Adrenal gland (tissue), 12 donors: Measurements from ENCODE around the gene RPL19. TPM values are rescaled to one million over a fixed set of nuclear protein-coding genes. Genes with fewer than 3 reads are reported as not detected.

ENCODE experiments used
- DNase-seq, 7 donors: peaks; one replicate each; pipeline ENCODE4 v3.0.0-alpha.2; 2019 to 2020
- H3K27ac ChIP-seq, 5 donors: fragments of 200-600 bp; sonication (generic) in 4 of 5; 1 replicate in 3 of 5; 2 replicates in 2 of 5; pipeline versions ENCODE4 v1.5.1 to v1.8.0; 2016 to 2020; ENCODE audit warnings: mild to moderate bottlenecking in 1 of 5
- H3K27me3 ChIP-seq: fragments of 200-600 bp; 2 replicates; pipeline ENCODE4 v1.8.0; 2021
- H3K36me3 ChIP-seq, 2 donors: fragments of 200-600 bp; replicated peaks in 1 of 2; 1 replicate in 1 of 2; 2 replicates in 1 of 2; pipeline versions ENCODE4 v1.5.1 to v1.8.0; 2018 to 2022
- H3K4me1 ChIP-seq, 2 donors: fragments of 200-600 bp; replicated peaks in 1 of 2; 1 replicate in 1 of 2; 2 replicates in 1 of 2; pipeline versions ENCODE4 v1.5.1 to v1.8.0; 2018 to 2021
- H3K4me3 ChIP-seq, 4 donors: fragments of 200-600 bp; sonication (generic) in 3 of 4; one replicate each; pipeline ENCODE4 v1.5.1; 2016 to 2018
- H3K9me3 ChIP-seq, 3 donors: fragments of 200-600 bp; sonication (generic) in 1 of 3; replicated peaks in 1 of 3; 1 replicate in 2 of 3; 2 replicates in 1 of 3; pipeline versions ENCODE4 v1.5.1 to v1.8.0; 2016 to 2021
- CTCF ChIP-seq, 6 experiments: fragments of 450-650 bp in 4 of 6; fragments of 200-600 bp in 2 of 6; sonication (generic) in 1 of 6; IDR thresholded peaks; 1 replicate in 5 of 6; 2 replicates in 1 of 6; pipeline versions ENCODE4 v1.5.1 to v1.8.0; 2016 to 2021; ENCODE audit warnings: antibody characterized with exemption in 6 of 6, mild to moderate bottlenecking in 2 of 6, moderate library complexity in 1 of 6
- POLR2A ChIP-seq, 2 donors: fragments of 450-650 bp; IDR thresholded peaks; one replicate each; pipeline ENCODE4 v1.6.1; 2017; ENCODE audit warnings: antibody characterized with exemption in 2 of 2, mild to moderate bottlenecking in 2 of 2, moderate library complexity in 1 of 2
- WGBS, 4 donors: extraction: QIAGEN DNeasy Blood & Tissue Kit in 2 of 4; methylation state at CpG; one replicate each; pipeline versions ENCODE4 v1.1.5 to v1.1.7; 2013 to 2017; 5-methylcytosine and 5-hydroxymethylcytosine counted together
- intact Hi-C, 2 donors: fragments of 100-400 bp; cut with DNase I; formaldehyde crosslinking; loops; one replicate each; pipeline versions ENCODE4 v1.14.1 to v1.15.0; 2022 to 2023
- polyA plus RNA-seq, 3 donors: library from polyadenylated mRNA; stranded (reverse); fragments of 200-250 nt in 2 of 3; fragments of 350-450 nt in 1 of 3; fragmentation: Illumina TruSeq in 1 of 3; extraction: RNeasy Lipid Tissue Mini Kit (QIAGEN cat#74804) in 1 of 3; gene quantifications; one replicate each; pipeline ENCODE4 v1.2.3, GENCODE V29; 2013 to 2014
- total RNA-seq, 9 donors: library from RNA; depleted of rRNA in 4 of 9; stranded (reverse); fragments of >200 nt in 4 of 9; fragments of 120-200 nt in 1 of 9; fragmentation: NEBNext Ultra II Directional in 1 of 9; extraction: Animal tissue kit (Norgen Biotek cat#: 25700) in 1 of 9; gene quantifications; one replicate each; pipeline versions ENCODE4 v1.1.0 to v1.2.4, GENCODE V29; 2013 to 2023
- donor health status: healthy with polysubstance abuse.
- donor health status: Bipolar disorder and iron deficiency.
- donor health status: DM: yes; HTN: yes; CAD: no.
- donor health status: DM: no; HTN: no; CAD: no.
- donor health status: DM: no; HTN: no; CAD: no.
- donor health status: DM: yes; HTN: yes; CAD: no.

RPL19 gene
- total and polyA plus RNA-seq, 12 donors: 1,513 to 4,908 (median 2,461) TPM

- 75 to 93% (median 89%) methylated on average over 2 to 9 of the region's 9 CpGs for WGBS, 4 donors
- Histone ChIP-seq H3K27me3 (no peaks in the 10 kb centered on the region), H3K4me3 (no peak overlapping the region), H3K9me3 (no peaks in the 10 kb centered on the region), H3K4me1 (peaks cover 7% of the 10 kb centered on the region in 2 donors), H3K27ac (no peak overlapping the region), H3K36me3 (peaks cover 0 to 29% of the 10 kb centered on the region in 2 donors)
- DNase-seq: peak in 1 of 7 donors; percentile 14
- TF ChIP-seq POLR2A (IDR thresholded peaks at IDR 0.05) (no peak), CTCF (IDR thresholded peaks at IDR 0.05) (no peak)
- intact Hi-C loops: no loop called here
Measured at GRCh38 chr17:39191750-39192510, 8.2 kb upstream of the RPL19 start.

GRCh38 chr17:39192901-39193300, 7.2 kb upstream of the RPL19 start:
- Histone ChIP-seq H3K9me3 (no peaks in the 10 kb centered on the region), H3K27ac (no peak overlapping the region), H3K36me3 (peaks cover 0 to 20% of the 10 kb centered on the region in 2 donors), H3K27me3 (no peaks in the 10 kb centered on the region), H3K4me1 (peaks cover 9 to 10% of the 10 kb centered on the region in 2 donors), H3K4me3 (no peak overlapping the region)
- DNase-seq: no peak
- TF ChIP-seq CTCF (IDR thresholded peaks at IDR 0.05) (no peak), POLR2A (IDR thresholded peaks at IDR 0.05) (no peak)
- 92 to 96% (median 94%) methylated on average over 16 of the region's 16 CpGs for WGBS, 4 donors
- intact Hi-C loops: no loop called here

GRCh38 chr17:39193346-39193745, 6.7 kb upstream of the RPL19 start:
- no peaks in the 10 kb centered on the region for H3K9me3 ChIP-seq
- peak in 1 of 7 donors; percentile 14 for DNase-seq
- WGBS, 4 donors: 80 to 84% (median 83%) methylated on average over 1 to 10 of the region's 10 CpGs
- H3K4me1 ChIP-seq: peaks cover 10 to 11% of the 10 kb centered on the region in 2 donors
- TF ChIP-seq POLR2A (IDR thresholded peaks at IDR 0.05) (no peak), CTCF (IDR thresholded peaks at IDR 0.05) (no peak)
- intact Hi-C loops: no loop called here
- peaks cover 0 to 18% of the 10 kb centered on the region in 2 donors for H3K36me3 ChIP-seq
- H3K4me3 ChIP-seq: no peak overlapping the region
- no peak overlapping the region for H3K27ac ChIP-seq
- H3K27me3 ChIP-seq: no peaks in the 10 kb centered on the region

- peak; percentile 75 to 92 (median 82) for DNase-seq
- no peaks in the 10 kb centered on the region for H3K27me3 ChIP-seq
Measured at GRCh38 chr17:39194089-39194984, 5.7 kb upstream of the RPL19 start.

More at GRCh38 chr17:39194089-39194984, 5.7 kb upstream of the RPL19 start:
- peak in 5 of 6 experiments; percentile 39 to 55 (median 43) for TF ChIP-seq CTCF (IDR thresholded peaks at IDR 0.05)
- no peak for TF ChIP-seq POLR2A (IDR thresholded peaks at IDR 0.05)
- H3K4me3 ChIP-seq: no peak overlapping the region
- intact Hi-C loops: no loop called here
- peak overlapping the region in 2 of 5 donors; percentile 38 to 55 for H3K27ac ChIP-seq
- H3K36me3 ChIP-seq: peaks cover 0 to 13% of the 10 kb centered on the region in 2 donors
- WGBS, 4 donors: 46 to 61% (median 54%) methylated on average over 13 to 20 of the region's 20 CpGs
- H3K4me1 ChIP-seq: peaks cover 11 to 12% of the 10 kb centered on the region in 2 donors
- no peaks in the 10 kb centered on the region for H3K9me3 ChIP-seq
